GM19438 (cell line): ENCODE measurements around the gene PAQR5.

Experiments
- ATAC-seq: cut with Tn5 transposase; IDR thresholded peaks from one replicate; pipeline ENCODE4 v1.9.1; 2021; ENCODE audit warnings: low read depth; ENCODE audit not compliant: unreplicated experiment

Gene PAQR5

DNA sequence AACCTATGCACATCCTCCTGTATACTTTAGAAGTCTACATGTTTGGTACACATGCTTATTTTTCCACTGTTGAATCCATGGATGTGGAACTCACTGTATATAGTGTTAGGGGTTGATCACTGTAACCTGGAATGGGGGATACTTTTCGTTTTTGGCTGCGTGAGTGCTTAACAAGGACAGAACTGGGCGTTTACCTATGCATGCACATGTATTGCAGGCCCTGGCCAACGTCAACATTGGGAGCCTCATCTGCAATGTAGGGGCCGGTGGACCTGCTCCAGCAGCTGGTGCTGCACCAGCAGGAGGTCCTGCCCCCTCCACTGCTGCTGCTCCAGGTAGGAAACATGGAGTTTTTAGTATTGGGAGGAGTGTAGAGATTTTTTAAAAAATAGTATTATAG is 156.2 kb downstream of the PAQR5 start:
- ATAC-seq: no peak

DNA sequence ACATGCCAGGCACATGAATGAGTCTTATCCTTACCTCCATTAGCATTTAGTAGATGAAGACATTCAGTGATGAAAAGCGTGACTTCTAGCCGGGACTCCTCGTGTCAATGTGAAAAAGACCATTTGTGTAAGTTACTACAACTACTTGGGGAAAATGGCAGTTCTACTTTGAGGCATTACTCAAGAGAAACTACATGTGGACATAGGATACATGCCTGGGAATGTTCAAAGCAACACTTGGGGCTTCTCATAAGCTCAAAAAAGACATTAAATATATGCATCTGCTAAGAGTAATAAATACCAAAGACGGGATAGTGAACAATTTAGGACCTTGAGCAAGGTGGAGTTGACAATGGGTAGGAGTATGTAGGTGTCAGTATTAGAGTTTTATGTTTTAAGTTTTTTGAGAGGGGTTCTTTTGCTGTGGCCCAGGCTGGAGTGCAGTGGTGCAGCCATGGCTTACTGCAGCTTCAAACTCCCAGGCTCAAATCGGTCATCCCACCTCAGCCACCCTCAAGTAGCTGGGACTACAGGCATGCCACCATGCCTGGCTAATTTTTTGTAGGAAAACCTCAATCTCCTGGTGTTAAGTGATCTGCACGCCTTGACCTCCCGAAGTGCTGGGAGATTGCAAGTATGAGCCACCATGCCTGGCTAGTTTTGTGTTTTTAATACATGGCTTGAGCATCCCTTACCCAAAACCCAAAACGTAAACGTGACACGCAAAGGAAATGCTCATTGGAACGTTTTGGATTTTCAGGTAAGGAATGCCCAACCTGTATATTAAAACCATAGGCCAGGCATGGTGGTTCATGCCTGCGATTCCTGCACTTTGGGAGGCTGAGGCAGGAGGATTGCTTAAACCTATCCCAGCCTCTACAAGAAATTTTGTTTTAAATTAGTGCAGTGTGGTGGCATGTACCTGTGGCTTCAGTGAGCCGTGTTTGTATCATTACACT is 157.8 kb downstream of the PAQR5 start:
- no peak for ATAC-seq
